Fibroblast of the conjunctiva (primary cell): Measurements from ENCODE around the gene TSPO.
"Not testable (repeated sequence)": the region's sequence is repeated elsewhere in the genome, so short reads cannot be mapped to it uniquely, and the experiment has no call there.

Source experiments
- DNase-seq: peaks from one replicate; pipeline ENCODE4 v3.0.0-alpha.2; 2010; ENCODE audit warnings: low read depth

Gene TSPO

DNA sequence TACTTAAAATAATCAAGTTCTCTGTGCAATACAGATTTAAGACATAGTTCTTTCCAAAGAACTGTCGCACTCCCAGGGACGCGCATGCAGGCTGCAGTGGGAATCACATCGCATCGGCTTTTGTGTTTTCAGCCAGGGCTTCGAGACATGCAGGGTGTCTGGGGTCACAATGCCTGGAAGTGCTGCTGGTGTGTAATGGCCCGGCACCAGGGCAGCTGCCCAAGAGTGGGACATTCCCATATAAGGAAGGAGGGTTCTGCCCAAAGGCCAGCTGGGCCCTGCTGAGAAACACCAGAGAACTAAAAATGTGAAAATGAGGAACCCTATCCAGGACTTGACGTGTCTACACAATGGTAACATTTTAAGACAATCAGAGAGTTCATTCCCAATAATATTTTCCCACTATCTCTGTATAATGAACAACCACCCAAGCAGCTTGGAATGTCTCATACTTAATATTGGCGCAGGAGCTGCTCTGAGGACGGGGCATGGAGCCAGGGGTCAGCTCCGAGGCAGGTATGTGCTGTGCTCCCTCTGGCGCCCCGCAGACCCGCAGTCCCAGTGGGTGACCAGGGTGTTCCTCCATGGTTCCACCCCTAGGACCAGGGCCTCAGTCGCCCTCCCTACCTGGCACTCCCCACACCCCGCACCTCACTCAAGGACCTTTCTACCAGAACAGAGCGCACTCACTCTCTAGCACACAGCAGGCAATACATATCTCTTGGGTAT, 19.4 kb upstream of the TSPO start:
- no peak for DNase-seq

DNA sequence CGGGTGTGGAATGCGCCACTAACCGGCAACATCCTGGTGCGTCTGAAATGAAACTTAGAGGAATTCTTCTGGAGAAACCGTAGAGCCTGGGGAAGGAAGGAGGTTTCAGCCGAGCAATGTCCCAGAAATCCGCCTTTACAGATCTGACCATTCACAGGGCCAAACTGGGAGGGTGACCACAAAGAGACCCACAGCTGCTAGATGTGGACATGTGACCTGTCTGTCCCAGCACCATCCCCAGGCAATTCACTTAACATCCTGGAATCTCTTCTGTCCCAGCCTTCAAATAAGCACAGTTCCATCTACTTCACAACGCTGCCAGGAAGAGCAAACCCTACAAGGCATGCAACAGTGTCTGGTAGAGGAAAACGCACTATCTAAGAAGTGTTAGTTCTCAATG, 18.0 kb upstream of the TSPO start:
- no peak for DNase-seq

DNA sequence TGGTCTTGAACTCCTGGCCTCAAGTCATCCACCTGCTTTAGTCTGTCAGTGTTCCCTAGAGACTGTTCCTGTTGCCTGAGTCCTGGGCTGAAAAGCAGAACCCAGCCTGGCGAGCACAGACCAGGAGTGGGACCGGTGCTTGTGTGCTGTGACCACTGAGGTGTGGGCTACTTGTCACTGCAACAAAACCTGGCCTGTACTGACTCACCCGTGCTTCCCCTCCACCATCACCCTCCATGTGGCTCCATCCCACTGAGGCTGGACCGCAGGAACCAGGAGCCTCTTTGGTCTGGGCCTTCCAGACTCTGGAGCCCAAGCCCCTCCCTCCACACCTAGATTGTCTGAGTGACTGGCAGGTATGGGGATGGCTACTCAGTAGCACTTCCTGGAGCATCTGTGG, 16.8 kb upstream of the TSPO start:
- no peak for DNase-seq

- no peak for DNase-seq
These were observed 15.8 kb upstream of the TSPO start for GRCh38 chr22:43135565-43135964.

DNA sequence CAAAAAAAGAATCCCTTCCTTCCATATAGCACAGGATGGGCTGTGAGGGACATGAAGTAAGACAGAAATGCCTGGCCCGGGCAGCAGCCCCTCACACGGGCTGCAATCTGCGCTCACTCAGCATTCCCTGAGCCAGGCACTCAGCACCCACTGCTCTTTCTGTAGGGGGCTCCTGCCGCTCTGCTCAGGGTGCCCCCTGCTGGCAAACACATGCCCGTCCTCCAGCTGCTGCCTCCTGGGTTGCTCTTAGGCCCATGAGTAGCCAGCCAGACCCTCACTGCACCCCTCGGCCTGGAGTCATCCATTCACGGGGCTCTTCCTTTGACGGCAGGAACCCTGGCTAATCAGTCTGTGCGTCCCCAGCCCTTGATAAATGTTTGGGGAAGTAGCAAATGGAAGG, 15.1 kb upstream of the TSPO start:
- DNase-seq, result no peak

DNA sequence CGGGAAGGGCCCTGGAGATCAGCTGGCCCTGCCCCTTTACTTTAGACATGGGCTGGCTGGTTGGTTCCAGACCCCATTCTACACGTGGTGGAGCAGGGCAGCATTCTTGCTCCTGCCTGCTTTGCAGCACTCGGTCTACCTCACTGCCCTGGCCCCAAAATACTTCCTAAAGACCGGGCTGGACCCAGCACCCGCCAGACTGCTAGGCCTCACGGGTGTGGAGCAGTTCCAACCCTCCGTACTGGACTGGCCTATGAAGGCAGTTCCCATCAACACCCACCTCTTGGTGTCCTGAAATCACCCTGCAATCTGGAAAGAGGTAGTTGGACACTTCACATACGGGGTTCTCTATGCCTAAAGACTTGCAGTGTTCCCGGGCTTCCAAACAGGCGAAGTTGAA, 14.6 kb upstream of the TSPO start:
- DNase-seq, result no peak

GRCh38 chr22:43142880-43143562, 8.3 kb upstream of the TSPO start, which contains the start of gene MCAT:
Gene MCAT, minus strand, starts transcription at chr22:43143398. Its CDS starts 50 bp downstream, at chr22:43143348.
- DNase-seq, result no peak

GRCh38 chr22:43144949-43145348, 6.4 kb upstream of the TSPO start:
- no peak for DNase-seq

DNA sequence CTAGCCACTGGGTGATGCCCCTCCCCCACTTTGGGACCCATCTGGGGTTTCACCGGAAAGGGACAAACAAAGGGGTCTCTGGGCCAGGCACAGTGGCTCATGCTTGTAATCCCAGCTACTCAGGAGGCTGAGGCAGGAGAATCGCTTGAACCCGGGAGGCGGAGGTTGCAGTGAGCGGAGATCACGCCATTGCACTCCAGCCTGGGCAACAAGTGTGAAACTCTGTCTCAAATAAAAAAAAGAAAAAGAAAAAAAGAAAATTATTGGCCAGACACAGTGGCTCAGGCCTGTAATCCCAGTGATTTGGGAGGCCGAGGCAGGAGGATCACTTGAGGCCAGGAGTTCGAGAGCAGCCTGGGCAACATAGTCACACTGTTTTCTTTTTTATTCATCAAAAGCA, 6.0 kb upstream of the TSPO start:
- not testable (repeated sequence) for DNase-seq

GRCh38 chr22:43146332-43146731, 5.0 kb upstream of the TSPO start:
- DNase-seq, result not testable (repeated sequence)

GRCh38 chr22:43147821-43148220, 3.5 kb upstream of the TSPO start:
- DNase-seq, result no peak

GRCh38 chr22:43148581-43148980, 2.8 kb upstream of the TSPO start:
- no peak for DNase-seq

DNA sequence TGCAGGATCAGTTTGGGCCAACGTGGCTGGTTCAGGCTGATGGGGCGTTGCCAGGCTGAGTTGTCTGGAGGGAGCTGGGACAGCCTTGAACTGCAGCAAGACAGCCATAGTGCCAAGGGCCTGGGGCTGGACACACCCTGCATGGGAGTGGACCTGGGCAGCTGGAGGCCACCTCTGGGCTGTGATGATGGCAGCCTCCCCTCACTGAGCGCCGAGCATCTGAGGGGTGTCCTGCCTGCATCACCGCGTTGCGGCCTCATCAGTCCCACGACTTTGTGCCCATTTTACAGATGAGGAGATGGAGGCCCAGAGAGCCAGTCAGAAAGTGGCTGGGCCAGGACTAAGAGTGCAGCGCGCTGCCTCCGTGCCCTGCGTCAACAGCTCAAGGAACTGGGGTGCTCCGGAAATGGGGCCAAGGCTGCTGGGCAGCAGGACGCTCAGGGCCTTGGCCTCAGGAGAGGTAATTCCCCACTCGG, 590 bp upstream of the TSPO start:
- no peak for DNase-seq

DNA sequence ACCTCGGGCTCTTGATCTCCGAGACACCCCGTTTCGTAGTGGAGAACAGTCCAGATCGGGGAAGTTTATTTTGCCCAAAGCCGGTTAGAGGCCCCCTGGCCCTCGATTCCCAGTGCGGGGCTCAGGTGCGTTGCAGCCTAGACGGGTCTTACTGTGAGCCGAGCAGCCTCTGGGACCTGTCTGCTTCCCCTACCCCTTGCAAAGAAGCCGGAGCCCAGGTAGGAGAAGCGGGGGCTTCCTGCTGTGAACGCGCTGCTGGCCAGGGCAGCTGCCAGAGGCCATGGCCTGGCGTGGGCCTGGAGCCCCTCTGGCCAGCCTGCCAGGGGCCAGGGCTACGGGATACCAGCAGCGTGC, 621 bp downstream of the TSPO start:
- DNase-seq, result no peak

- peak; percentile 51 for DNase-seq
These were observed 1.2 kb downstream of the TSPO start for GRCh38 chr22:43152357-43153071.

DNA sequence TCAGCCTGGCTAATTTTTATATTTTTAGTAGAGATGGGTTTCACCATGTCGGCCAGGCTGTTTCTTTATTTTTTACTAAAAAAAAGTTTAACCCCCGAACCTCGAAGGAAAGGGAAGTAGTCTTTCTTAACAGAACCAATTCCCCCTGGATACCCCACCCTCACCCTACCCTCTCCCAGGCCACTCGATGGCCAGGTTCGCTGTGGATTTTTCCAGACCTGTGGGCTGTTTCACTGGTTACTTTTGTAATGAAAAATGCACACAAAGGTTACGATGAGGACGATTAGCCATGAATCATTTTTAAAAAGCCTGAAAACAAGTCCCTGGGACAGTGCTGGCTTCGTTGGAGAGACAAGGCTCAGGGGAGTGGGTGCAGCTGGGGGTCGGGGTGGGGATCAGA, 2.5 kb downstream of the TSPO start:
- DNase-seq, result no peak

DNA sequence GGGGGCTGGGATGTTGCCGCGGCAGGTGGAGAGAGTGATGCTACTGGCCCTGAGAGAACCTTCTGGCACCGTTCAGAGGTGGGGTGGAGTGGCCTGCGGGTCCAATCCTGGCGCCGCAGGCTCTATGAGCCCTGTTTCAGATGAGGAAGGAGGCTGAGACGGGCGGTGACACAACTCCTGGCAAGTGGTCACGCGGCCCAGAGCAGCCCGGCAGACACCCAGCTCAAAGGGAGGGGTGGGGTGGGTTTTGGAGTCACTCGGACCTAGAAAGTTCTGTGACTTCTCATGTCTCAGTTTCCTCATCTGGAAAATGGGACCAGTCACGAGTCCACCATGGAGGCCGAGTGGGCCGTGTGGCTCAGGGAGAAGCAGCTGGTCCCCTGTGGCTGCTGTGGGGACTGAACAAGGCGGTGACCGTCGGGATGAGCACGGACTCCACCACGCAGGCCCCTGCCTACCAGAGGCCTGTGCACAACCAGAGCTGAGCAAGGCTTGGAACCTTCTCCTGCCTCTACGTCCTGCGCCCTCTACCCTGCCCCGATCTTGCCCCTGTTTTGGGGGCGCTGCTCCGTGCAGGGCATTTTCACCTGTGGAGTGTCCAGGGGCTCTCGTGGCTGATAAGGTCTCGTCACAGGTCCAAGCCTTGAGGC, 3.7 kb downstream of the TSPO start:
- DNase-seq, result no peak

DNA sequence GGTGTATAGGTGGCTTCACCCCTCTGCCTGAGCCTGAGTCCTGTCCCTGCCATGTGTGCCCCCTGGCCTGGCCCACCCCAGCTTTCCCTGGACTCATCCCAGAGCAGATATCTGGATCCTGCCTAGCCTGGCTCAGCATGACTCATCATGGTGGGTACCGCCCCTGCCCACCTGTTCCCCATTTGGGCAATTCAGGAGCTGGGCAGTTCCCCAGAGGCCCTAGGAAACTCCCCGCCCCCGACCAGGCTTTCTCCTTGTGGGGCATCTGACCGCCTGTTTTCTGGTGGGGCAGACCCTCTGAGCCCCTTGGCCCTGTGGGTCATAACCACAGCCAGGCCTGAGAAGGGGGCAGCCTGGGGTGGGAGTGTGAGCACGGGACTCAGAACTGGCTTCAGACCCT, 4.4 kb downstream of the TSPO start:
- no peak for DNase-seq

DNA sequence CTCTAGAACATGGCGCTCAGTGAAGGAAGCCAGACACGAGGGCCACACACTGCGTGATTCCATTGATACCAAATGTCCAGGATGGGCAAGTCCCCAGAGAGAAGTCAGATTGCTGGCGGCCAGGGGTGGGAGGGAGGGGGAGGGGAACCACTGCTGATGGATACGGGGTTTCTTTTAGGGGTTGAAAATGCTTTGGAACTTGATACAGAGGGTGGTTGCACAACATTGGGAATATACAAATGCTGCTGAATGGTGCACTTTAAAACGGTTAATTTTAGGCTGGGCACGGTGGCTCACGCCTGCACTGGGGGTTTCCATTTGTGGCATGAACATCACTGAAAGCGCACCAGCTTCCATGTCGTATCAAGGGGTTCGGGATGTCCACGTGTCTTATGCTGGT, 5.1 kb downstream of the TSPO start:
- DNase-seq, result no peak

- DNase-seq, result no peak
These were observed 6.7 kb downstream of the TSPO start for GRCh38 chr22:43157874-43158546.

DNA sequence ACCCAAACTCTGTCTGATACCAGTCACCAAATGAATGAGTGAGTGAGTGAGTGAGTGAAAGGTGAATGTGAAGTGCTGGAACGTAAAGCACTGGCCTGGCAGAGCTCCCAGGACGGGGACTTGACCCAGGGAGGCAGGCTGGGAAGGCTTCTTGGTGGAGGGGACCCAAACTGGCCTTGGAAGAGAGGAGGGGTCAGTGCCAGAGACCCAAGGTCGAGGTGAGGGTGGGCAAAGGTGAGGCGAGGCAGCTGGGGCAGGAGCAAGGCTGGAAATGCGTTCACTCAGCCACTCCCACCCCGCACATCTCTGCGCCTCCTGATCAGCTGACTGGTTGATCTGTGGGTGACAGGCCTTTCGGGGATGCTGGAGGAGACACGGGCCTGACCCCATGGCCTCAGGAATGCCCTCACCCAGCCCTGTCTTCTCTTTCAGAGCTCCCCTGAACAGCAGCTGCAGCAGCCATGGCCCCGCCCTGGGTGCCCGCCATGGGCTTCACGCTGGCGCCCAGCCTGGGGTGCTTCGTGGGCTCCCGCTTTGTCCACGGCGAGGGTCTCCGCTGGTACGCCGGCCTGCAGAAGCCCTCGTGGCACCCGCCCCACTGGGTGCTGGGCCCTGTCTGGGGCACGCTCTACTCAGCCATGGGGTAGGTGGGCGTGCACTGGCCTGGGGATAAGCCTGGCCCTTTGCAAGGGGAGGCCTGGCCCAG, 7.6 kb downstream of the TSPO start:
- no peak for DNase-seq
